ENCODE results near the gene NCKAP5.
"Not testable (repeated sequence)": the region's sequence is repeated elsewhere in the genome, so short reads cannot be mapped to it uniquely, and the experiment has no call there.

The NCKAP5 gene

GRCh38 chr2:133223226-133223625 is 345.0 kb downstream of the NCKAP5 start:
- TF ChIP-seq, protein P1, sequence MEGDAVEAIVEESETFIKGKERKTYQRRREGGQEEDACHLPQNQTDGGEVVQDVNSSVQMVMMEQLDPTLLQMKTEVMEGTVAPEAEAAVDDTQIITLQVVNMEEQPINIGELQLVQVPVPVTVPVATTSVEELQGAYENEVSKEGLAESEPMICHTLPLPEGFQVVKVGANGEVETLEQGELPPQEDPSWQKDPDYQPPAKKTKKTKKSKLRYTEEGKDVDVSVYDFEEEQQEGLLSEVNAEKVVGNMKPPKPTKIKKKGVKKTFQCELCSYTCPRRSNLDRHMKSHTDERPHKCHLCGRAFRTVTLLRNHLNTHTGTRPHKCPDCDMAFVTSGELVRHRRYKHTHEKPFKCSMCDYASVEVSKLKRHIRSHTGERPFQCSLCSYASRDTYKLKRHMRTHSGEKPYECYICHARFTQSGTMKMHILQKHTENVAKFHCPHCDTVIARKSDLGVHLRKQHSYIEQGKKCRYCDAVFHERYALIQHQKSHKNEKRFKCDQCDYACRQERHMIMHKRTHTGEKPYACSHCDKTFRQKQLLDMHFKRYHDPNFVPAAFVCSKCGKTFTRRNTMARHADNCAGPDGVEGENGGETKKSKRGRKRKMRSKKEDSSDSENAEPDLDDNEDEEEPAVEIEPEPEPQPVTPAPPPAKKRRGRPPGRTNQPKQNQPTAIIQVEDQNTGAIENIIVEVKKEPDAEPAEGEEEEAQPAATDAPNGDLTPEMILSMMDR (IDR thresholded peaks at IDR 0.05; ENCODE audit: control extremely low read depth, extremely low read depth, low read depth, missing control alignments) = no peak
- DNase-seq (ENCODE audit: extremely low spot score) = no peak
- POLR2A ChIA-PET = no interaction called here
- CTCF ChIA-PET = no interaction called here

DNA sequence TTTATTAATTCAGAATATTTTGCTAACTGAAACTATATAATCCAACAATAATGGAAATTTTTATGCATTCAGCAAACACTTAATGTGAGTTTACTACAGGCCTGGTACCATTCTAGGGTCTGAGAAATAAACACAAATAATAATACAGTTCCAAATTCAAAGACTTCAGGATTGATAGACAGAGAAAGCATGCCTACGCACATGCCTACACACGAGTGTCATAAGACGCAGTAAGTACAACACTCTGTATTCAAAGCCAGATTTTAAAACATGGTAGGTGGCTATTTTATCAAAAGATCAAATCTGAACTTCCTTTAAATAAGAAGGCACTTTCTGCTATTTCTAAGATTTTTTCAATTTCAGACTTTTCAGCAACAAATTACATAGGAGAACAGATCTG is 346.9 kb downstream of the NCKAP5 start:
- TF ChIP-seq, protein P1 (IDR thresholded peaks at IDR 0.05; ENCODE audit: control extremely low read depth, extremely low read depth, low read depth, missing control alignments) = no peak
- POLR2A ChIA-PET = no interaction called here
- no peak for DNase-seq (ENCODE audit: extremely low spot score)
- CTCF ChIA-PET = no interaction called here

GRCh38 chr2:133218204-133218603 is 350.1 kb downstream of the NCKAP5 start:
- CTCF ChIA-PET = no interaction called here
- DNase-seq (ENCODE audit: extremely low spot score) = no peak
- POLR2A ChIA-PET = no interaction called here
- TF ChIP-seq, protein P1 (IDR thresholded peaks at IDR 0.05; ENCODE audit: control extremely low read depth, extremely low read depth, low read depth, missing control alignments) = no peak

DNA sequence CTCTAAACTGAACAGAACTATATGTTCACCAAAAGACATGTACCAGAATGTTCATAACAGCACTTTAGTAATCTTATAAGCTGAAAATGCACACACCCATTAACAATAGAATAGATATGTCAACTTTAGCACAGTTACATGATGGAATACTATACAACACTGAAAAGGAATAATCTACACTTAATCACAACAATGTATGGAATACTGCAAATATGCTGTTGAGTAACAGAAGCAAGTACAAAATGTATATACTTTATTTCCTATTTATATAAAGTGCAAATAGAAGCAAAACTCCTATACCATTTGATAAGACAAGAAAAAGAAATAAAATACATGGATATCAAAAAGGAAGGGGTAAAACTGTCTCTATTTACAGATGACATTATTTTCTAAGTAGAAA is 352.8 kb downstream of the NCKAP5 start:
- DNase-seq (ENCODE audit: extremely low spot score) = no peak
- CTCF ChIA-PET = no interaction called here
- POLR2A ChIA-PET = no interaction called here
- TF ChIP-seq, protein P1 (IDR thresholded peaks at IDR 0.05; ENCODE audit: control extremely low read depth, extremely low read depth, low read depth, missing control alignments) = no peak

GRCh38 chr2:133213651-133214050 is 354.6 kb downstream of the NCKAP5 start:
- TF ChIP-seq, protein P1 (IDR thresholded peaks at IDR 0.05; ENCODE audit: control extremely low read depth, extremely low read depth, low read depth, missing control alignments) = no peak
- ChIA-PET POLR2A (no interaction called here), CTCF (no interaction called here)
- no peak for DNase-seq (ENCODE audit: extremely low spot score)

DNA sequence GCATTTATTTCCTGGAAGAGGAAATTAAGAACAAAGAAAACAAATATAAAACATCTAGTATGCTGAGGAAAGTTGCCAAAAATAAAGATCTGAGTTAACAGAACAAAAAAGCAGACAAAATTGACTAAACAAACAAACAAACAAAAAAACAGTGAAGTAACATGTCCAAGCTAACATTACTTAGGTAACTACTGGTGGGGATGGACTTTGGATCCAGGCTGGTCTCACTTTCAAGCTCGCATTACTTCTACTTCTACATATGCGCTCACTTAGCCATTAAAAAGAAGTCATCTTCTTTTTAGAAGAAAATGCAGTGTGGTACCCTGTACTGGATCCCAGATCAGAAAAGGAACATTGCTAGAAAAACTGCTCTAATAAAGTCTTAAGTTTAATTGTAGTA is 358.9 kb downstream of the NCKAP5 start:
- CTCF ChIA-PET = interaction anchor here (1.7 kb wide), 1 partner anchor 11 kb away, joined by 3 read pairs; no protein-coding TSS in a partner anchor
- TF ChIP-seq, protein P1 (IDR thresholded peaks at IDR 0.05; ENCODE audit: control extremely low read depth, extremely low read depth, low read depth, missing control alignments) = no peak
- no peak for DNase-seq (ENCODE audit: extremely low spot score)
- POLR2A ChIA-PET = no interaction called here

- DNase-seq (ENCODE audit: extremely low spot score); CTCF ChIA-PET; POLR2A ChIA-PET: not testable (repeated sequence)
Measured at GRCh38 chr2:133206666-133207065, 361.6 kb downstream of the NCKAP5 start.
